ENCODE results near the gene MAGI2.

Gene MAGI2

GRCh38 chr7:78184299-78184698 is 1269.2 kb downstream of the MAGI2 start:
- TF ChIP-seq CTCF (conservative IDR thresholded peaks at IDR 0.05; ENCODE audit: low read length): no peak
- H3K4me3 ChIP-seq (ENCODE audit: low read length): no peak overlapping the region
- no peak for DNase-seq (ENCODE audit: low read depth)

DNA sequence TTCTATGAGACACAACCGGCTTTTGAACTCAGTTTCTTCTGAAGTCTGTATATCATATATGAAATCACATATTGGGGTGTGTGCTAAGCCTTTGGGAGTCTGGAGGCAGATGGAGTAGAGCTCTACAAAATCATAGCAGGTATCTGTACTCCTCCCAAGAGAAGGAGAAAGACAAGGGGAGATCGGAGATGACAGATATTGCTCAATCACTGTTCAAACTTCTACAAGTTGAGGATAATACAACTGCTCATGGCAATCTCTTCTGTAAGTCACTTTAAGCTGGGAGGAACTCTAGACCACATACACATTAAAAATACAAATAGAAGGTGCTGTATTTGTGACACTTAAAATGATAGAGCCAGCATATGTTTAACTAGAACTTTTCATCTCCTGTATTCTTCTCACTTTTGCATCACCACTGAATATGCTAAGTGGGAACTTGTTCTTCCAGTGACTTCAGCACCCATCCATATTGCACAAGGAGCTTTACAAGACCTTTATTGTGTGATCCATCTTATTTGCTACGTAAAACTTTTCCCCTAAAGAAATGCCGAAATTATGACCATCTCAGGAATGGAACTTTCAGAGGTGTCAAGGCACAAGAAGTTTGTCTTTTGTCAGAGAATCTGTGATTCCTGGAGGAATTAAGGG is 1273.5 kb downstream of the MAGI2 start:
- no peak for TF ChIP-seq CTCF (conservative IDR thresholded peaks at IDR 0.05; ENCODE audit: low read length)
- DNase-seq (ENCODE audit: low read depth): no peak
- H3K4me3 ChIP-seq (ENCODE audit: low read length): no peak overlapping the region

DNA sequence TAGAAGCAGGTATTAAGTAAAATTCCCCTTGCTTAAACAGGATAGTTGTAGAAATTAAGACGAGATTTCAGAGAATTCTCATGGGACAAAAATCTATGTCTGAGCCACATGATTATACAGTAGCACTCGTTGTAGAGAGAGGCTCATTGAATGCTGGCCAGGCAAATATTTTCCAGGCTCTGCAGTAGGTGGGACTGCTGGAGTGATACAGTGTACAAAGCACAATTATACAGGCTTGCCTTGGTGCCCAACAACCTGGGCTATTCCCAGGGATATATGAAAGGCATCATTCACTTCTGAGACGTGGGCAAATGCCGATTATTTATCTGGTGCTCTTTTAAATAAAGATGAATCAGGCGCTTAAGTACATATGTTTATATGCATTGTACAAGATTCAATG is 1274.3 kb downstream of the MAGI2 start:
- no peak for DNase-seq (ENCODE audit: low read depth)
- no peak for TF ChIP-seq CTCF (conservative IDR thresholded peaks at IDR 0.05; ENCODE audit: low read length)
- H3K4me3 ChIP-seq (ENCODE audit: low read length): no peak overlapping the region

DNA sequence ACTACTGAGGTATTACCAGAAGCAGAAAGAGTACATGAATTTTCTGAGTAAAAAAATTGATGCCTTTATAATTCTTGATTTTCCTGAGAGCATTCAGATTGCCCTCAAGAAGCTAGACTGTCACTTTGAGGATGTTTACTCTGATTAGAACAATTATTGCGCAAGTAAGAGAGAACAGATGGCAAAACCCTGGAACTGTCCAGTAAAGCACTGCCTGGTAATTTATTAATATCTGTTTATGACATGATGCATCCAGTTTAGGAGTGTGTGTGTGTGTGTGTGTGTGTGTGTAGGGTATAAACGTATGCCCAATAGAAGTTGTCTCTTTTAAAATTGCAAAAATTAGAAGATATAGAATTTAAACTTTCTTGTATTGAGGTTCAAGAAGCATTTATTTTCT is 1275.1 kb downstream of the MAGI2 start:
- TF ChIP-seq CTCF (conservative IDR thresholded peaks at IDR 0.05; ENCODE audit: low read length): no peak
- H3K4me3 ChIP-seq (ENCODE audit: low read length): no peak overlapping the region
- DNase-seq (ENCODE audit: low read depth): peak; percentile 65

DNA sequence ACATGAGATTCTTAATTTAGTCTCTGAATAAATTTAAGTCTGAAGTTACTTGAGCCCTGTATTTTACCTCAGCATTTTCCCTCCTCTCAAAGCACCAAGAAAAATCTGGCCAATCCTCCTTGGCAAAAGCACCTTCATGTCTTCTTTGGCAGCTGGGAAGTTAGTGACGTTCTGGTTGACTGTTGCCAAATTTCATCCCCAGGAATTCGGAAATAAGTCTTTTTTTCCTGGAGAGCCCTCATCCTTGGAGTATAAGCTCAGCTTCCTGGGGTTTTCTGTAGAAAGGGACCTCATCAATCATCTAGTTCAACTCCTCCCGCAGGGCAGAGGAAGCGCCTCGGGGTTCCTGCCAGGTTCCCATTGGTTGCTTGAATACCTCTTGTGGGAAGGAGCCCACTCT is 1277.3 kb downstream of the MAGI2 start:
- no peak overlapping the region for H3K4me3 ChIP-seq (ENCODE audit: low read length)
- peak; percentile 67 for DNase-seq (ENCODE audit: low read depth)
- no peak for TF ChIP-seq CTCF (conservative IDR thresholded peaks at IDR 0.05; ENCODE audit: low read length)

DNA sequence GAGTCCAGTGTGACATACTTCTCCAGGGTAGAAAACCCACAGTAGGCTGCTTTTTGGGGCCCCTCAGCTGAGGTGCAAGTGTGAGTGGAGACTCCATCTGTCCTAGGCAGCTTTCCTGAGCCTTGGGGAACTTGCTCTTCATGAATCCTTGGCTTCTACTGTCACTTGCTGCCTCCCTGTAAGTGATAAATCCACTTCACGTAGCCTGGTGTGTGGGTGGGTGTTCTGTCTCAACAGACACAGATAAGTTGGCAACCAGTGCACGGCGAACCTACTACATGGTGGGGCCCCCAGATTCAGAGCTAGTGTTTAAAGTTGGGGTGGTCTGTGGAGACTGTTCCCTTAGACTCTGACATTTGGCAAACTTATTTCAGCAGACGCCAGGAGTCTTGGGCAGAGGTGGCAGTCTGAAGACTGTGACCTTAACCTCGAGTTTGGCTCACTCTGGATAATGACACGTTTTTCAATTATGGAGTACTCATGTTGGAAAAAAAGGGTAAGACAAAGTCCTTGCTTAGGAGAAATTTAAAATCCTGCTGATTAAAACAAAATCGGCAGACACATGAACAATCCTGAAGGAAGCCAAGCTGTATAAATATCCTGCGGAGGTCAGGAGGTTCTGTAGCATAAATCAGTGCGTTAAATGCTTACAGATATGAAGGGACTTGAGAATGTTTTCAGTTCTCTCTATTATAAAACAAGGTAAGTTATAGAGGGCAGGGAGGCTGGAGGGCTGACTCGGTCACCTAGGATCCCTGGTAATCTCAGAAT is 1278.0 kb downstream of the MAGI2 start:
- H3K4me3 ChIP-seq (ENCODE audit: low read length): no peak overlapping the region
- no peak for DNase-seq (ENCODE audit: low read depth)
- no peak for TF ChIP-seq CTCF (conservative IDR thresholded peaks at IDR 0.05; ENCODE audit: low read length)

DNA sequence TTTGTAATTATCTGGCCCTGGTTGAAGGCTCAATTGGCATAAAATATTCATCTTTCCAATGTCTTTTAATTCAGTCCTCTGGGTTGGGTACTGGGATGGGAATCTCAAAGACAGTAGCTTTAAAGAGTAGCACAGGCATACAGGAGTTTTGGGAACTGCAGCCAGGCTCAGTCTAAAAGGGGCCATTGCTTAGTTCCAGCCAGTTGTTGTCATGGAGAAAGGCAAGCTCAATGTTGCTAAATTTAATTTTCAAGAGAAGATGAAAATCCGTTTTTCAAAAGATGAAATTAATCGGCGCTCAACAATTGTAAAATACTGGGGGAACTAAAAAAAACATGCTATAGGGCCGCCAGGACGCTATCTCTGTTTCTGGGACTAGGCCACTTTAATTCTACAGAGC is 1279.8 kb downstream of the MAGI2 start:
- no peak for DNase-seq (ENCODE audit: low read depth)
- no peak for TF ChIP-seq CTCF (conservative IDR thresholded peaks at IDR 0.05; ENCODE audit: low read length)
- H3K4me3 ChIP-seq (ENCODE audit: low read length): no peak overlapping the region
